Astrocyte (in vitro differentiated cells and primary cell): ENCODE measurements around the gene CCSER1. TPM values are rescaled to one million over a fixed set of nuclear protein-coding genes. Genes with fewer than 3 reads are reported as not detected.

Source experiments
- DNase-seq: peaks from one replicate; pipeline ENCODE4 v3.0.0-alpha.2; 2010; ENCODE audit warnings: low read depth
- FAIRE-seq: peaks from 2 replicates; lab custom pipeline; 2011; peaks lifted over from hg19 to GRCh38; lab: Jason Lieb, UNC
- H2AFZ ChIP-seq: 2 replicates; pipeline ENCODE4 v1.6.0; 2012; ENCODE audit warnings: low read depth, low read length, inconsistent platforms
- H3K27ac ChIP-seq: 2 replicates; pipeline ENCODE4 v1.5.1; 2011; ENCODE audit warnings: low read depth, low read length, inconsistent platforms
- H3K27me3 ChIP-seq: 2 replicates; pipeline ENCODE4 v1.6.0; 2011; ENCODE audit warnings: low read length, inconsistent platforms; ENCODE audit not compliant: insufficient read depth
- H3K36me3 ChIP-seq: 2 replicates; pipeline ENCODE4 v1.5.1; 2011; ENCODE audit warnings: low read length, inconsistent platforms; ENCODE audit not compliant: insufficient read depth
- H3K4me1 ChIP-seq: 2 replicates; pipeline ENCODE4 v1.5.1; 2011; ENCODE audit warnings: low read length, inconsistent platforms; ENCODE audit not compliant: insufficient read depth
- H3K4me2 ChIP-seq: 2 replicates; pipeline ENCODE4 v1.6.0; 2012; ENCODE audit warnings: low read length, inconsistent platforms
- H3K4me3 ChIP-seq: 2 replicates; pipeline ENCODE4 v1.5.1; 2011; ENCODE audit warnings: low read depth, mild to moderate bottlenecking, low read length, inconsistent platforms; ENCODE audit not compliant: insufficient read depth
- H3K79me2 ChIP-seq: 2 replicates; pipeline ENCODE4 v1.6.0; 2012; ENCODE audit warnings: mild to moderate bottlenecking, low read length, inconsistent platforms; ENCODE audit not compliant: insufficient read depth
- H3K9ac ChIP-seq: 2 replicates; pipeline ENCODE4 v1.6.0; 2012; ENCODE audit warnings: mild to moderate bottlenecking, low read length, inconsistent platforms
- H3K9me3 ChIP-seq: 2 replicates; pipeline ENCODE4 v1.5.1; 2012; ENCODE audit warnings: low read depth, mild to moderate bottlenecking, low read length, inconsistent platforms; ENCODE audit not compliant: insufficient read depth
- H4K20me1 ChIP-seq: 2 replicates; pipeline ENCODE4 v1.6.0; 2012; ENCODE audit warnings: low read length, inconsistent platforms; ENCODE audit not compliant: insufficient read depth
- H3K27ac Mint-ChIP-seq: one replicate; pipeline ENCODE4 v1.8.0; 2021; ENCODE audit warnings: mild to moderate bottlenecking, mixed read lengths; ENCODE audit not compliant: unreplicated experiment
- H3K27me3 Mint-ChIP-seq: one replicate; pipeline ENCODE4 v1.8.0; 2021; ENCODE audit warnings: low read depth, mixed read lengths; ENCODE audit not compliant: unreplicated experiment
- H3K36me3 Mint-ChIP-seq: one replicate; pipeline ENCODE4 v1.8.0; 2021; ENCODE audit warnings: low read depth, mixed read lengths; ENCODE audit not compliant: unreplicated experiment
- H3K4me1 Mint-ChIP-seq: one replicate; pipeline ENCODE4 v1.8.0; 2021; ENCODE audit warnings: low read depth, mixed read lengths; ENCODE audit not compliant: unreplicated experiment
- H3K4me3 Mint-ChIP-seq: one replicate; pipeline ENCODE4 v1.8.0; 2021; ENCODE audit warnings: mild to moderate bottlenecking, moderate library complexity, mixed read lengths; ENCODE audit not compliant: unreplicated experiment
- H3K9me3 Mint-ChIP-seq: one replicate; pipeline ENCODE4 v1.8.0; 2021; ENCODE audit warnings: mild to moderate bottlenecking, mixed read lengths; ENCODE audit not compliant: unreplicated experiment
- EZH2 ChIP-seq: IDR thresholded peaks from 2 replicates; pipeline ENCODE4 v1.6.1; 2012; ENCODE audit warnings: mild to moderate bottlenecking, low read length, inconsistent platforms; ENCODE audit not compliant: insufficient read depth
- total RNA-seq: library from RNA; stranded (reverse); gene quantifications from 2 replicates; pipeline ENCODE4 v1.2.1, GENCODE V29; 2021
- TF ChIP-seq, protein P1 (sequence below): IDR thresholded peaks from 2 replicates; pipeline ENCODE4 v1.5.1; 2011; ENCODE audit warnings: low read depth, mild to moderate bottlenecking, inconsistent platforms, low read length, moderate library complexity; ENCODE audit not compliant: insufficient read depth

Gene CCSER1
- total RNA-seq, 1 donor from 2014 or later: 2.2 TPM

DNA sequence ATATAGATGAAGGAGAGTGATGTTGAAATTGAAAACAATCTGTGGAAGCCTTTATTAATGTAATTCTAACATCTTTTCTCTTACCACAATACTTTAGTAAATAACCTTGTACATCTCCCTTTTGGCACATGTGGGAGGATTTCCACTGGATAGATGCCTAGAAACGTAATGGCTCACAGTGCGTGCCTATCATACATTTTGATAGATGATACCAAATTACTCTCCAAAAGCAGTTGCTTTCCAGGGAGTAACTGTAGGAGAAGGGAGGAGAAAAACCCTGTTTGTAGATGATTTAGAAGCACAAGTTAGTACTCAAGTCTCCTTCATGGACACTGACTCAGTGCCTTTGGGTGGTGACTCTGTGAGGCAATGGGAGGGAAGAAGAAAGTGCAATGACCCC lies 476.3 kb downstream of the CCSER1 start:
- H4K20me1 ChIP-seq: no peaks in the 10 kb centered on the region
- no peaks in the 10 kb centered on the region for H3K27me3 Mint-ChIP-seq
- H3K4me3 Mint-ChIP-seq: no peak overlapping the region
- no peaks in the 10 kb centered on the region for H3K79me2 ChIP-seq
- no peak overlapping the region for H3K4me2 ChIP-seq
- H3K9me3 Mint-ChIP-seq: no peaks in the 10 kb centered on the region
- H3K27ac Mint-ChIP-seq: no peak overlapping the region
- H3K4me1 Mint-ChIP-seq: no peaks in the 10 kb centered on the region
- no peak for TF ChIP-seq EZH2
- TF ChIP-seq, protein P1, sequence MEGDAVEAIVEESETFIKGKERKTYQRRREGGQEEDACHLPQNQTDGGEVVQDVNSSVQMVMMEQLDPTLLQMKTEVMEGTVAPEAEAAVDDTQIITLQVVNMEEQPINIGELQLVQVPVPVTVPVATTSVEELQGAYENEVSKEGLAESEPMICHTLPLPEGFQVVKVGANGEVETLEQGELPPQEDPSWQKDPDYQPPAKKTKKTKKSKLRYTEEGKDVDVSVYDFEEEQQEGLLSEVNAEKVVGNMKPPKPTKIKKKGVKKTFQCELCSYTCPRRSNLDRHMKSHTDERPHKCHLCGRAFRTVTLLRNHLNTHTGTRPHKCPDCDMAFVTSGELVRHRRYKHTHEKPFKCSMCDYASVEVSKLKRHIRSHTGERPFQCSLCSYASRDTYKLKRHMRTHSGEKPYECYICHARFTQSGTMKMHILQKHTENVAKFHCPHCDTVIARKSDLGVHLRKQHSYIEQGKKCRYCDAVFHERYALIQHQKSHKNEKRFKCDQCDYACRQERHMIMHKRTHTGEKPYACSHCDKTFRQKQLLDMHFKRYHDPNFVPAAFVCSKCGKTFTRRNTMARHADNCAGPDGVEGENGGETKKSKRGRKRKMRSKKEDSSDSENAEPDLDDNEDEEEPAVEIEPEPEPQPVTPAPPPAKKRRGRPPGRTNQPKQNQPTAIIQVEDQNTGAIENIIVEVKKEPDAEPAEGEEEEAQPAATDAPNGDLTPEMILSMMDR: no peak
- no peaks in the 10 kb centered on the region for H3K36me3 Mint-ChIP-seq
- FAIRE-seq (no peak), DNase-seq (no peak)
- H3K9me3 ChIP-seq: no peaks in the 10 kb centered on the region
- H3K4me1 ChIP-seq: no peaks in the 10 kb centered on the region
- no peak overlapping the region for H3K9ac ChIP-seq
- no peaks in the 10 kb centered on the region for H3K36me3 ChIP-seq
- H3K4me3 ChIP-seq: no peak overlapping the region
- H3K27ac ChIP-seq: no peak overlapping the region
- H3K27me3 ChIP-seq: no peaks in the 10 kb centered on the region
- H2AFZ ChIP-seq: no peak overlapping the region

DNA sequence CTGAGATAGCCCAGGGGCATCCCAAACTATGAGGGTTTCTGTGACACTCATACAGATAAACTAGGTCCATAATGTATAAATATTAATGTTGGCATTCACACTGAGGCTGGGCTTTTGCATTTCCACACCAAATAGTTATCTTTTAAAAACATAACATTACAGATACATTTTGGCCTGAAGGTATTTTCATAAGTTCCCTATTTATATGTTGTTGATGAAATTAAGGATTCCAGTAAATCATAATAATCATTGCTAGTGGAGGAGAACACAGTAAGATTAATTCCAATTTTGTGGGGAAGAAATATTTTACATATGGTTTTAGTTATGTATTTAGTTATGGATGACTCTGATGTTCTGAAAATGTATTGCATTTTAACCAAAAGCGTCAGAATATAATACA lies 479.6 kb downstream of the CCSER1 start:
- no peaks in the 10 kb centered on the region for H3K4me1 Mint-ChIP-seq
- no peaks in the 10 kb centered on the region for H3K36me3 Mint-ChIP-seq
- no peaks in the 10 kb centered on the region for H3K9me3 ChIP-seq
- TF ChIP-seq, protein P1: no peak
- no peak for TF ChIP-seq EZH2
- H3K4me2 ChIP-seq: no peak overlapping the region
- H3K9ac ChIP-seq: no peak overlapping the region
- H3K27ac Mint-ChIP-seq: no peak overlapping the region
- H3K79me2 ChIP-seq: no peaks in the 10 kb centered on the region
- no peak overlapping the region for H3K27ac ChIP-seq
- H3K27me3 ChIP-seq: no peaks in the 10 kb centered on the region
- H2AFZ ChIP-seq: no peak overlapping the region
- no peaks in the 10 kb centered on the region for H3K36me3 ChIP-seq
- H3K9me3 Mint-ChIP-seq: no peaks in the 10 kb centered on the region
- no peaks in the 10 kb centered on the region for H3K4me1 ChIP-seq
- no peak overlapping the region for H3K4me3 Mint-ChIP-seq
- H3K27me3 Mint-ChIP-seq: no peaks in the 10 kb centered on the region
- H4K20me1 ChIP-seq: no peaks in the 10 kb centered on the region
- no peak overlapping the region for H3K4me3 ChIP-seq
- no peak for DNase-seq
- no peak for FAIRE-seq

DNA sequence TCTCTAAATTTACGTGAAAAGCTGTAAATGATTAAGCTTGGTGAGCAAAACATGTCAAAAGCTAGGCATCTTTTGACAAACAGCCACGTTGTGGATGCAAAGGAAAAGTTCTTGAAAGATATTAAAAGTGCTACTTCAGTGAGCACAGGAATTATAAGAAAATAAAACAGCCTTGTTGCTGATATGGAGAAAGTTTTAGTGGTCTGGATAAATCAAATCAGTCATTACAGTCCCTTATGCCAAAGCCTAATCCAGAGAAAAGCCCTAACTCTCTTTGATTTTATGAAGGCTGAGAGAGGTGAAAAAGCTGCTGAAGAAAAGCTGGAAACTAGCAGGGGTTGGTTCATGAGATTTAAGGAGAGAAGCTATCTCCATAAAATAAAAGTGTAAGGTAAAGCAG lies 487.2 kb downstream of the CCSER1 start:
- no peaks in the 10 kb centered on the region for H3K4me1 Mint-ChIP-seq
- H3K36me3 Mint-ChIP-seq: no peaks in the 10 kb centered on the region
- no peak for DNase-seq
- H3K9me3 ChIP-seq: no peaks in the 10 kb centered on the region
- no peak overlapping the region for H3K27ac ChIP-seq
- no peak overlapping the region for H2AFZ ChIP-seq
- no peaks in the 10 kb centered on the region for H3K27me3 Mint-ChIP-seq
- no peak overlapping the region for H3K9ac ChIP-seq
- H3K36me3 ChIP-seq: no peaks in the 10 kb centered on the region
- FAIRE-seq: no peak
- H3K4me2 ChIP-seq: no peak overlapping the region
- H3K4me1 ChIP-seq: no peaks in the 10 kb centered on the region
- H3K79me2 ChIP-seq: no peaks in the 10 kb centered on the region
- H3K27me3 ChIP-seq: no peaks in the 10 kb centered on the region
- no peak overlapping the region for H3K27ac Mint-ChIP-seq
- H3K9me3 Mint-ChIP-seq: no peaks in the 10 kb centered on the region
- TF ChIP-seq EZH2: no peak
- TF ChIP-seq, protein P1: no peak
- H3K4me3 Mint-ChIP-seq: no peak overlapping the region
- H3K4me3 ChIP-seq: no peak overlapping the region
- no peaks in the 10 kb centered on the region for H4K20me1 ChIP-seq
